ENCODE data around the gene TFPI2.

The TFPI2 gene

GRCh38 chr7:93906267-93906666, 15.7 kb upstream of the TFPI2 start, which contains the start of gene GNGT1:
TSS of gene GNGT1 (plus strand) at chr7:93906567. CDS start at chr7:93906747, 180 bp downstream.
- DNase-seq: no peak

- DNase-seq: no peak
Observed at GRCh38 chr7:93902777-93903423, 12.3 kb upstream of the TFPI2 start.

GRCh38 chr7:93897680-93898079, 7.1 kb upstream of the TFPI2 start:
- no peak for DNase-seq

- no peak for DNase-seq
Observed at GRCh38 chr7:93895859-93896600, 5.5 kb upstream of the TFPI2 start.

GRCh38 chr7:93894966-93895640, 4.5 kb upstream of the TFPI2 start:
- DNase-seq: no peak

GRCh38 chr7:93894426-93894825, 3.9 kb upstream of the TFPI2 start:
- no peak for DNase-seq

- DNase-seq: no peak
Observed at GRCh38 chr7:93890041-93890463, 501 bp downstream of the TFPI2 start.

- DNase-seq: no peak
Observed at GRCh38 chr7:93889261-93889660, 1.3 kb downstream of the TFPI2 start.

GRCh38 chr7:93884541-93884940, 6.0 kb downstream of the TFPI2 start:
- DNase-seq: no peak

GRCh38 chr7:93883917-93884345, 6.6 kb downstream of the TFPI2 start:
- no peak for DNase-seq

- no peak for DNase-seq
Observed at GRCh38 chr7:93883078-93883916, 7.3 kb downstream of the TFPI2 start.

GRCh38 chr7:93882468-93882867, 8.1 kb downstream of the TFPI2 start:
- DNase-seq: no peak

GRCh38 chr7:93879356-93879755, 11.2 kb downstream of the TFPI2 start:
- DNase-seq: no peak

GRCh38 chr7:93877742-93878141, 12.8 kb downstream of the TFPI2 start:
- DNase-seq: no peak

- no peak for DNase-seq
Observed at GRCh38 chr7:93873998-93874574, 16.5 kb downstream of the TFPI2 start.

GRCh38 chr7:93866886-93867285, 23.7 kb downstream of the TFPI2 start:
- DNase-seq: no peak

- no peak for DNase-seq
Observed at GRCh38 chr7:93862651-93863050, 27.9 kb downstream of the TFPI2 start.

- DNase-seq: no peak
Observed at GRCh38 chr7:93861325-93861949, 29.1 kb downstream of the TFPI2 start.

- no peak for DNase-seq
Observed at GRCh38 chr7:93860261-93860660, 30.3 kb downstream of the TFPI2 start.

- no peak for DNase-seq
Observed at GRCh38 chr7:93858857-93859256, 31.7 kb downstream of the TFPI2 start.

- DNase-seq: no peak
Observed at GRCh38 chr7:93856323-93856722, 34.2 kb downstream of the TFPI2 start.

- DNase-seq: no peak
Observed at GRCh38 chr7:93855797-93856196, 34.8 kb downstream of the TFPI2 start.
